K562 (cell line): ENCODE data around the gene NDUFB10. TPM values are rescaled to one million over a fixed set of nuclear protein-coding genes. Genes with fewer than 3 reads are reported as not detected.

Experiments
- HINFP ChIP-seq: fragments of 450-650 bp; conservative IDR thresholded peaks from 2 replicates; pipeline ENCODE4 v1.6.1; 2016; ENCODE audit warnings: missing genetic modification characterization, low read depth, mild to moderate bottlenecking, control low read depth, missing compliant biosample characterization
- ID3 ChIP-seq, 2 experiments: fragments of 250-450 bp in 1 of 2; fragments of 450-650 bp in 1 of 2; sonication (Bioruptor Pico) in 1 of 2; IDR thresholded peaks; 2 replicates each; pipeline versions ENCODE4 v1.6.1 to v1.8.0; 2016 to 2021; ENCODE audit warnings: mild to moderate bottlenecking in 2 of 2, moderate library complexity in 2 of 2, missing compliant biosample characterization in 1 of 2, missing genetic modification characterization in 1 of 2
- MYC ChIP-seq, 2 experiments: fragments of 250-450 bp in 1 of 2; sonication (Bioruptor Pico) in 1 of 2; IDR thresholded peaks; 2 replicates each; pipeline versions ENCODE4 v1.5.1 to v1.6.1; 2012 to 2021; ENCODE audit warnings: low read depth in 2 of 2, borderline replicate concordance in 1 of 2, improper control_type of control experiment in 1 of 2, low read length in 1 of 2, mild to moderate bottlenecking in 1 of 2, moderate library complexity in 1 of 2
- RAD21 ChIP-seq, 2 experiments: fragments of 250-450 bp in 1 of 2; fragments of 450-650 bp in 1 of 2; sonication (Bioruptor Pico) in 1 of 2; formaldehyde crosslinking in 1 of 2; IDR thresholded peaks in 1 of 2; conservative IDR thresholded peaks in 1 of 2; 2 replicates each; pipeline versions ENCODE4 v1.4.0 to v1.8.0; 2020 to 2022; ENCODE audit warnings: mild to moderate bottlenecking in 2 of 2, moderate library complexity in 1 of 2
- RB1 ChIP-seq: fragments of 450-650 bp; IDR thresholded peaks from 2 replicates; pipeline ENCODE4 v1.6.1; 2017; ENCODE audit warnings: low read depth, mild to moderate bottlenecking
- STAT5A ChIP-seq: IDR thresholded peaks from 2 replicates; pipeline ENCODE4 v1.6.1; 2012; ENCODE audit warnings: low read length, inconsistent platforms, borderline replicate concordance
- ZNF174 ChIP-seq: fragments of 250-450 bp; sonication (Bioruptor Pico); IDR thresholded peaks from 2 replicates; pipeline ENCODE4 v1.4.0; 2020; ENCODE audit warnings: mild to moderate bottlenecking
- polyA plus RNA-seq, 8 experiments: library from polyadenylated mRNA; depleted of rRNA in 4 of 8; stranded (reverse) in 5 of 8; unstranded in 3 of 8; fragments of >200 nt; fragmentation: Nextera tagmentation in 2 of 8; fragmentation: Illumina TruSeq in 1 of 8; extraction: Ambion mirVana in 2 of 8; extraction: Trizol in 1 of 8; gene quantifications; 2 replicates each; pipeline versions ENCODE4 v1.2.1 to v1.2.3, GENCODE V29; 2011 to 2014; ENCODE audit warnings: inconsistent platforms in 1 of 8, missing spikeins in 1 of 8
- total RNA-seq, 7 experiments: library from RNA; depleted of rRNA in 6 of 7; stranded (reverse); fragments of >200 nt in 6 of 7; fragmentation: Illumina TruSeq in 2 of 7; extraction: Trizol in 2 of 7; gene quantifications; 2 replicates each; pipeline versions ENCODE4 v1.2.1 to v1.2.3, GENCODE V29; 2011 to 2021; ENCODE audit warnings: low replicate concordance in 1 of 7
- TF ChIP-seq, protein P1 (sequence below): sonication (generic); formaldehyde crosslinking; IDR thresholded peaks from 2 replicates; pipeline ENCODE4 v1.8.1; 2022; ENCODE audit warnings: missing genetic modification reagents
- TF ChIP-seq, protein P2 (sequence below): fragments of 450-650 bp; IDR thresholded peaks from 2 replicates; pipeline ENCODE4 v1.6.1; 2016; ENCODE audit warnings: mild to moderate bottlenecking, moderate library complexity

NDUFB10 gene
- total and polyA plus RNA-seq, 9 of the 15 experiments (the other 6 are each of a cell fraction or from before 2014, with no cell fraction given) = 69.3 to 527 (median 161) TPM

GRCh38 chr16:1929578-1930337 is 29.6 kb upstream of the NDUFB10 start (continued):
- TF ChIP-seq, protein P1, sequence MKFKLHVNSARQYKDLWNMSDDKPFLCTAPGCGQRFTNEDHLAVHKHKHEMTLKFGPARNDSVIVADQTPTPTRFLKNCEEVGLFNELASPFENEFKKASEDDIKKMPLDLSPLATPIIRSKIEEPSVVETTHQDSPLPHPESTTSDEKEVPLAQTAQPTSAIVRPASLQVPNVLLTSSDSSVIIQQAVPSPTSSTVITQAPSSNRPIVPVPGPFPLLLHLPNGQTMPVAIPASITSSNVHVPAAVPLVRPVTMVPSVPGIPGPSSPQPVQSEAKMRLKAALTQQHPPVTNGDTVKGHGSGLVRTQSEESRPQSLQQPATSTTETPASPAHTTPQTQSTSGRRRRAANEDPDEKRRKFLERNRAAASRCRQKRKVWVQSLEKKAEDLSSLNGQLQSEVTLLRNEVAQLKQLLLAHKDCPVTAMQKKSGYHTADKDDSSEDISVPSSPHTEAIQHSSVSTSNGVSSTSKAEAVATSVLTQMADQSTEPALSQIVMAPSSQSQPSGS (CRISPR knock-in tag) = 0 out of 2 replicates have a peak, but pooled peaks have one; percentile 31
- TF ChIP-seq RAD21 (CRISPR knock-in tag; conservative IDR thresholded peaks at IDR 0.05 in 1 of 2, IDR thresholded peaks at IDR 0.05 in 1 of 2) (peak; percentile 98), MYC (IDR thresholded peaks at IDR 0.05; ENCODE audit: low read depth, low read length) (peak; percentile 93), MYC (CRISPR knock-in tag; IDR thresholded peaks at IDR 0.05; ENCODE audit: borderline replicate concordance, low read depth) (no peak), HINFP (tag) (no peak), RB1 (peak; percentile 99), STAT5A (no peak), ID3 (CRISPR knock-in tag; IDR thresholded peaks at IDR 0.05) (no peak), ID3 (tag; IDR thresholded peaks at IDR 0.05) (peak; percentile 89), ZNF174 (CRISPR knock-in tag) (no peak)
- TF ChIP-seq, protein P2, sequence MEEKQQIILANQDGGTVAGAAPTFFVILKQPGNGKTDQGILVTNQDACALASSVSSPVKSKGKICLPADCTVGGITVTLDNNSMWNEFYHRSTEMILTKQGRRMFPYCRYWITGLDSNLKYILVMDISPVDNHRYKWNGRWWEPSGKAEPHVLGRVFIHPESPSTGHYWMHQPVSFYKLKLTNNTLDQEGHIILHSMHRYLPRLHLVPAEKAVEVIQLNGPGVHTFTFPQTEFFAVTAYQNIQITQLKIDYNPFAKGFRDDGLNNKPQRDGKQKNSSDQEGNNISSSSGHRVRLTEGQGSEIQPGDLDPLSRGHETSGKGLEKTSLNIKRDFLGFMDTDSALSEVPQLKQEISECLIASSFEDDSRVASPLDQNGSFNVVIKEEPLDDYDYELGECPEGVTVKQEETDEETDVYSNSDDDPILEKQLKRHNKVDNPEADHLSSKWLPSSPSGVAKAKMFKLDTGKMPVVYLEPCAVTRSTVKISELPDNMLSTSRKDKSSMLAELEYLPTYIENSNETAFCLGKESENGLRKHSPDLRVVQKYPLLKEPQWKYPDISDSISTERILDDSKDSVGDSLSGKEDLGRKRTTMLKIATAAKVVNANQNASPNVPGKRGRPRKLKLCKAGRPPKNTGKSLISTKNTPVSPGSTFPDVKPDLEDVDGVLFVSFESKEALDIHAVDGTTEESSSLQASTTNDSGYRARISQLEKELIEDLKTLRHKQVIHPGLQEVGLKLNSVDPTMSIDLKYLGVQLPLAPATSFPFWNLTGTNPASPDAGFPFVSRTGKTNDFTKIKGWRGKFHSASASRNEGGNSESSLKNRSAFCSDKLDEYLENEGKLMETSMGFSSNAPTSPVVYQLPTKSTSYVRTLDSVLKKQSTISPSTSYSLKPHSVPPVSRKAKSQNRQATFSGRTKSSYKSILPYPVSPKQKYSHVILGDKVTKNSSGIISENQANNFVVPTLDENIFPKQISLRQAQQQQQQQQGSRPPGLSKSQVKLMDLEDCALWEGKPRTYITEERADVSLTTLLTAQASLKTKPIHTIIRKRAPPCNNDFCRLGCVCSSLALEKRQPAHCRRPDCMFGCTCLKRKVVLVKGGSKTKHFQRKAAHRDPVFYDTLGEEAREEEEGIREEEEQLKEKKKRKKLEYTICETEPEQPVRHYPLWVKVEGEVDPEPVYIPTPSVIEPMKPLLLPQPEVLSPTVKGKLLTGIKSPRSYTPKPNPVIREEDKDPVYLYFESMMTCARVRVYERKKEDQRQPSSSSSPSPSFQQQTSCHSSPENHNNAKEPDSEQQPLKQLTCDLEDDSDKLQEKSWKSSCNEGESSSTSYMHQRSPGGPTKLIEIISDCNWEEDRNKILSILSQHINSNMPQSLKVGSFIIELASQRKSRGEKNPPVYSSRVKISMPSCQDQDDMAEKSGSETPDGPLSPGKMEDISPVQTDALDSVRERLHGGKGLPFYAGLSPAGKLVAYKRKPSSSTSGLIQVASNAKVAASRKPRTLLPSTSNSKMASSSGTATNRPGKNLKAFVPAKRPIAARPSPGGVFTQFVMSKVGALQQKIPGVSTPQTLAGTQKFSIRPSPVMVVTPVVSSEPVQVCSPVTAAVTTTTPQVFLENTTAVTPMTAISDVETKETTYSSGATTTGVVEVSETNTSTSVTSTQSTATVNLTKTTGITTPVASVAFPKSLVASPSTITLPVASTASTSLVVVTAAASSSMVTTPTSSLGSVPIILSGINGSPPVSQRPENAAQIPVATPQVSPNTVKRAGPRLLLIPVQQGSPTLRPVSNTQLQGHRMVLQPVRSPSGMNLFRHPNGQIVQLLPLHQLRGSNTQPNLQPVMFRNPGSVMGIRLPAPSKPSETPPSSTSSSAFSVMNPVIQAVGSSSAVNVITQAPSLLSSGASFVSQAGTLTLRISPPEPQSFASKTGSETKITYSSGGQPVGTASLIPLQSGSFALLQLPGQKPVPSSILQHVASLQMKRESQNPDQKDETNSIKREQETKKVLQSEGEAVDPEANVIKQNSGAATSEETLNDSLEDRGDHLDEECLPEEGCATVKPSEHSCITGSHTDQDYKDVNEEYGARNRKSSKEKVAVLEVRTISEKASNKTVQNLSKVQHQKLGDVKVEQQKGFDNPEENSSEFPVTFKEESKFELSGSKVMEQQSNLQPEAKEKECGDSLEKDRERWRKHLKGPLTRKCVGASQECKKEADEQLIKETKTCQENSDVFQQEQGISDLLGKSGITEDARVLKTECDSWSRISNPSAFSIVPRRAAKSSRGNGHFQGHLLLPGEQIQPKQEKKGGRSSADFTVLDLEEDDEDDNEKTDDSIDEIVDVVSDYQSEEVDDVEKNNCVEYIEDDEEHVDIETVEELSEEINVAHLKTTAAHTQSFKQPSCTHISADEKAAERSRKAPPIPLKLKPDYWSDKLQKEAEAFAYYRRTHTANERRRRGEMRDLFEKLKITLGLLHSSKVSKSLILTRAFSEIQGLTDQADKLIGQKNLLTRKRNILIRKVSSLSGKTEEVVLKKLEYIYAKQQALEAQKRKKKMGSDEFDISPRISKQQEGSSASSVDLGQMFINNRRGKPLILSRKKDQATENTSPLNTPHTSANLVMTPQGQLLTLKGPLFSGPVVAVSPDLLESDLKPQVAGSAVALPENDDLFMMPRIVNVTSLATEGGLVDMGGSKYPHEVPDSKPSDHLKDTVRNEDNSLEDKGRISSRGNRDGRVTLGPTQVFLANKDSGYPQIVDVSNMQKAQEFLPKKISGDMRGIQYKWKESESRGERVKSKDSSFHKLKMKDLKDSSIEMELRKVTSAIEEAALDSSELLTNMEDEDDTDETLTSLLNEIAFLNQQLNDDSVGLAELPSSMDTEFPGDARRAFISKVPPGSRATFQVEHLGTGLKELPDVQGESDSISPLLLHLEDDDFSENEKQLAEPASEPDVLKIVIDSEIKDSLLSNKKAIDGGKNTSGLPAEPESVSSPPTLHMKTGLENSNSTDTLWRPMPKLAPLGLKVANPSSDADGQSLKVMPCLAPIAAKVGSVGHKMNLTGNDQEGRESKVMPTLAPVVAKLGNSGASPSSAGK = peak; percentile 98
